ENCODE measurements around the gene GSK3B.
"Not testable (repeated sequence)": the region's sequence is repeated elsewhere in the genome, so short reads cannot be mapped to it uniquely, and the experiment has no call there.

Gene GSK3B

GRCh38 chr3:120095226-120095978 is 1.2 kb upstream of the GSK3B start:
- peak; percentile 91 for DNase-seq

GRCh38 chr3:120094776-120095225 is 554 bp upstream of the GSK3B start:
- DNase-seq = peak; percentile 95

GRCh38 chr3:120093119-120093910 is 932 bp downstream of the GSK3B start:
- DNase-seq = peak; percentile 83

GRCh38 chr3:120092474-120092873 is 1.8 kb downstream of the GSK3B start:
- DNase-seq = peak; percentile 1

DNA sequence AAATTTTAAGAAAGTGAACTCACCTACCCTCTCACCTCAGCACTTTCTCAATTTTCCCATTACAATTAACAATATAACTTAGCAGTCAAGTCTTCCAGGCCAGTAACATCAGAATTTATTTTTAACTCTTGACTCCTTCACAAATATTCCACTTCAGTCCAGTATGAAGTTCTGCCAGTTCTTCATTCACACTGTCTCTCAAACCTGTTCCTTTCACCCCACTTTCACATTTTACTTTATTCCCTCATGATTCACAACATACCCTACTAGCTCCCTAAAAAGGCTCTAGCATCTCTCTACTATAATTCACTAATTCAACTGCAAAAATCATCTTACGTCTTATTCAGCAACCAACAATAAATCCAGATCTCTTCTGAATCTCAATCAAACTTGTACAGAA is 3.8 kb downstream of the GSK3B start:
- no peak for DNase-seq

GRCh38 chr3:120089089-120089488 is 5.2 kb downstream of the GSK3B start:
- no peak for DNase-seq

GRCh38 chr3:120088622-120089021 is 5.6 kb downstream of the GSK3B start:
- DNase-seq = no peak

DNA sequence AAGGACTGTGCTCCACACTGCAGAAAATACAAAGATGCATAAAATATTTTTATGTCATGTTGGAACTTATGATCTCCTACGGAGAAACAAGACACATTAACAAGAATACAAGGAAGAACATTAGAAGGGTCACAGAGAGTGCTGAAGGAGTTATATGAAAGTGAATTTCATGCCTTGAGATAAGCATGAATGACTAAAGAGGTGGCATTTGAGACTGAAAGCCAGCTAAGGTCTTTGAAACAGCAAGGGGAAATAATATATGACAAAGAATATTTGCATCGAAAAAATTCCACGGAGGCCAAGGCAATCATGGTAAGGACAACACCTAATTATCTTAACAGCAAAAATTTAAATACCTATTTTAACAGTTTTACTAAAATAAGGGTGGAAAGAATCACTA is 12.5 kb downstream of the GSK3B start:
- DNase-seq = no peak

GRCh38 chr3:120080836-120081235 is 13.4 kb downstream of the GSK3B start:
- DNase-seq = no peak

DNA sequence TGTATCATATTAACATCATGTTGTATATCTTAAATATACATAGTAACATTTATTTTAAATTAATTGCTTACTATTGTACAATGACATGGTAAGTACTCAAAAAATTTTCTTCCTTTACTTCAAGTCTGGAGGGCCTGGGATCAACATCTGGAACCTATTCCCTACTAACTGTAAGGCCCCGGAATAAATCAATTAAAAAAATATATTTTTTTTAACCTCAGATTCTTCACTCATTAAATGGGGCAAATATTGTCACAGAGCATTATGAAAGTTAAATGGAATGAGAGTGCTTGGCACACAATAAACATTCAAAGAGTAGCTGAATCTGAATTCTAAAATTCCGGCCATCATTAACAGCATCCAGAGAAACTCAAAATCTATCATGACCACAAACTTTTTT is 16.5 kb downstream of the GSK3B start:
- DNase-seq = no peak

GRCh38 chr3:120072867-120073525 is 21.3 kb downstream of the GSK3B start:
- DNase-seq = no peak

GRCh38 chr3:120071259-120071658 is 23.0 kb downstream of the GSK3B start:
- no peak for DNase-seq

DNA sequence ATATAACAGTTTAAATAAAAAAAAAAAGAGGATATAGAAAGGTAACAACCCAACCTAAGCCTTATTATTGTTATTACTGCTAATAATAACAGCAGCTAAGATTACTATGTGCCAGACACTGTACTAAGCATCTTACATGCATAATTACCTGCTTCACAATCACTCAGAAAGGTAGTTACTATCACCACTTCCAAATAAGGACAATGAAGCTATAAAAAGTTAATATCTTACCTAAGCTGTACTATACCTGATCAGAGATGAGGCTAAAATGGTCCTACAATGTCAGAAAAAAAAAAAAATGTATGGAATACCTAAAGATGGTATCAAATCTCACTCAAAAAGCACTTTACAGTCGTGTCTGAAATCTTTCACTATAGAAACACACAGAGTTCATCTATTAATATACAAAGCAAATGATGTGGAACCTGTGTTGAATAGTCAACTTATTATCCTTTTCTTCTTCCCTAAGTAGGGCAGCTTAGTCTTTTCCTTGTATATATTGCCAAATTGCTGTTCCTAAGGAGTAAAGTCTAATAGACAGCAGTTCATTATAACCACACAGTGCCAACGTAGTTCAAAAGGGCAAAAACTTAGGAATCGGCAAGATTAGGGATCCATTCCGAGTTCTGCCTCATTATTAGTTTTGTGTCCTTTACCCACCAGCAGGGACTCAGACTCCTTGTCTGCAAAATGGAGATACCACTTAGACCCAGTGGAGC is 23.8 kb downstream of the GSK3B start:
- DNase-seq = no peak

GRCh38 chr3:120067083-120067482 is 27.2 kb downstream of the GSK3B start:
- no peak for DNase-seq

- DNase-seq = no peak
These were observed 27.6 kb downstream of the GSK3B start for GRCh38 chr3:120066634-120067033.

DNA sequence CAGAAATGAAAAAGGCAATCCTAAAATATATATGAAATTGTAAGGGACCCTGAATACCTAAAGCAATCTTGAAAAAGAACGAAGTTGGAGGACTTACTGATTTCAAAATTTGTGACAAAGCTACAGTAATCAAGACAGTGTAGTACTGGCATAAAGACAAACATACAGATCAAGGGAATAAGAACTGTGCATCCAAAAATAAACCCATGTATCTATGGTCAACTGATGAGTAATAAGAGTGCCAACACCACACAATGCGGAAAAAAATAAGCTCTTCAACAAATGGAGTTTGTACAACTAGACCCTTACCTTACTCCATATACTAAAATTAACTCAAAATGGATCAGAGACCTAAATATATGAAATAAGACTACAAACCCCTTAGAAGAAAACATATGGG is 29.6 kb downstream of the GSK3B start:
- no peak for DNase-seq

DNA sequence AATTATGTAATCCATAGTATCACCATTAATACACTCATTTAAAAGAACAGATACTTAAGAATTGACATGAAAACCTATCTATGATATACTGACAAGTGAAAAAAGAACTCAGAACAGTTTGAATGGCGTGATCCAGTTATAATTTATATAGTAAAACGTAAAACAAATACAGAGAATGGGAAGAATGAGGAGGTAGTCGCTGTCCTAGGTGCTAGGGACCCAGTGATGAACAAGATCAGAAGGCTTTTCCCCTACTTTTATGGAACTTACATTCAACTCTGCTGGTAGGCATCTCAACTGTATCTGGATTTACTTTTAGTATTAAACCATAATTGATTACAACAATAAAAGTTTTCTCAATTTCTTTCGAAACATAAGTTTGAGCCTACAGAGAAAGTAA is 31.8 kb downstream of the GSK3B start:
- no peak for DNase-seq

DNA sequence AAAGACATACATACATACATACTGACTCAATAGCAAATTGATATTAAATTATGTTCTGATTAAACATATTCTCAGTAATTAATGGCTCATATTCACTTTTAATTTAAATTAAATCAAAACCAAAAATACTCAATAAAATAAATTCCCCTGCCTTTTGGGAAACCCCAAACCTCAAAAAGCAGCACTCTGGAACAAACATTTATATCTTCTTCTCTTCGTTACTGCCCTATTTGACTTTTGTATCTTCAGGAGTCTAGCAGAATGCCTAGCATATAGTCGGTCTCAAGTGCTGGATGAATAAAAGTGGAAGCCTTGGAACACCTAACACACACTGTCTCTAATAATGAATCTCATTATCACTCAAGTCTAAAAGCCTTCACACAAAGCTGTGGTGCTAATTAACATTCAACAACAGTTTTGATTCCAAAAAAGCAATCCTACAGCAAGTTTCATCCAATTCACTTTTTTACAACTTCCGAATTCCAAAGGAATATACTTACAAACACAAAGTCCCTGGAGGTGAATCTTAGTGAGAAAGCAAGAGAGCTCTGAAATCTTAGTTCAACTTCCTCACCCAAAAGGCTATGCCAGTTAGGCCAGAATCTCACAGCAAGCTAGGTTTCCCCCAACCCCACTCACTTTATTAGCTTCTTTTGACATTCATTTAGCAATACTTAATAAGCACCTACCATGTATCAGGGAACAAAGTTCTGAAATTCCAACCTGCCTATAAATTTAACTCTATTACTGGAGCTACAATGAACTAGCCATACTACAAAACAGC is 35.0 kb downstream of the GSK3B start:
- DNase-seq = no peak

DNA sequence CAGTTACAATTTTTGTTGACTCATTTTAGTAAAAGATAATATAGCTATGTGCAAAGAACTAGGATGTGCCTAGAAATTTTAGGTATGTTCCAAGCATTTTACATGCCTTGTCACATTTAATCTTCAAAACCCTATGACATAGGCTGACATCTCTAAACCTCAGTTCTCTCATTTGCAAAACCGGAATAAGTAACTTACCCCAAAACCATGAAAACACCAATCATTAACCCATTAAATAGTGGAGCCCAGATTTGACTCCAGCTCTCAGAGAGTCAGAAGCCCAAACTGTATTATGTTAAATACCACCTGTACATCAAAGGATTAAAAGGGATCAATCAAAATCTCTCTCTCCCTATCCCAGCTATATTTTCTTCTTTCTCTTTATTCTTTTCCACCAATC is 36.6 kb downstream of the GSK3B start:
- no peak for DNase-seq

DNA sequence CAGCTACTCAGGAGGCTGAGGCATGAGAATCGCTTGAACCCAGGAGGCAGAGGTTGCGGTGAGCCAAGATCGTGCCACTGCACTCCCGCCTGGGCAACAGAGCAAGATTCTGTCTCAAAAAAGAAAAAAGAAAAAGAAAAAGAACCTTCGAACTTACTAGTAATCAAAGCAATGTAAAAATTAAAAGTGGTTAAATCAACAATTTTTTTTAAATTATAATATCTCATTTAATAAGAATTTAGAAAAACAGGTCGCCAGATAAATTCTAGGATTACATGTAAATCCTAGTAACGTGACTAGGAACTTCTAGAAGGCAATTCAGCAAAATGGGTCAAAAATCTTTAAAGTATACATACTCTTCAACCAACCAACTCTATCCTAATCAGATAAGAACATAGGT is 37.2 kb downstream of the GSK3B start:
- DNase-seq = no peak

DNA sequence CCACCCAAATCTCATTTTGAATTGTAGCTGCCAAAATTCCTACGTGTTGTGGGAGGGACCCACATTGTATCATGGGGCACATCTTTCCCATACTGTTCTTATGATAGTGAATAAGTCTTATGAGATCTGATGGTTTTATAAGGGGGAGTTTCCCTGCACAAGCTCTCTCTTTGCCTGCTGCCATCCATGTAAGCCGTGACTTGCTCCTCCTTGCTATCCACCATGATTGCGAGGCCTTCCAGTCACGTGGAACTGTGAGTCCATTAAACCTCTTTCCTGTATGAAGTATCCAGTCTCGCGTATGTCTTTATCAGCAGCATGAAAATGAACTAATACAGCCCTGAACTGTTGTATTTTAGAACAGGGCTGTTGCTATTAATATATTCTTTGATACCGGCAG is 40.6 kb downstream of the GSK3B start:
- DNase-seq = not testable (repeated sequence)

DNA sequence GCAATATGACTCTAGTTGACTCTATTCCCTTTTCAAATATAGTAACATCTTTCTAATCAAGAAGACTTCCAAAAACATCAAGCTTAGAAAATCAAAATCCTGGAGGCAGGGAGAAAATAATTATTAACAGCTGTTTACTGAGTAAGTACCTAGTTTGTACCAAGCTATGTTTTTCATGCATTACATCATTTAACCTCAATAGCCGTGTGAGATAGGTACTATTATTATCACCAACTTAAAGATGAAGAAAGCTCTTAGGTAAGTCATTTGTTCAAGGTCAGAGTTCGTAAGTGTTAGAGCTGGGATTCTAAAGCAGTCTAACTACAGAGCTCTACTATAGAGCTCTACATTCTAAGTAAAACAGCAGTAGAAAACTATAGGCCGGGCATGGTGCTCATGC is 41.6 kb downstream of the GSK3B start:
- no peak for DNase-seq
